Aorta (tissue), 5 donors: ENCODE results near the gene PTPRF. TPM values are rescaled to one million over a fixed set of nuclear protein-coding genes. Genes with fewer than 3 reads are reported as not detected.

Experiments used
- ATAC-seq: fragments of 200-7000 bp; cut with Tn5 transposase; one replicate; pipeline ENCODE4 v1.9.1; 2022; ENCODE audit warnings: moderate library complexity; ENCODE audit not compliant: low FRiP score
- DNase-seq, 2 donors: peaks; one replicate each; pipeline ENCODE4 v3.0.0-alpha.2; 2020
- H3K27ac ChIP-seq, 2 donors: one replicate each; pipeline ENCODE4 v1.5.1; 2013; ENCODE audit warnings: low read length in 2 of 2, mild to moderate bottlenecking in 2 of 2, moderate library complexity in 2 of 2, control low read depth in 1 of 2, inconsistent platforms in 1 of 2, low read depth in 1 of 2
- H3K27me3 ChIP-seq, 2 donors: one replicate each; pipeline ENCODE4 v1.6.1; 2013; ENCODE audit warnings: control low read depth in 1 of 2, low read length in 1 of 2, mild to moderate bottlenecking in 1 of 2, moderate library complexity in 1 of 2; ENCODE audit not compliant: insufficient read depth in 2 of 2, control insufficient read depth in 1 of 2
- H3K36me3 ChIP-seq, 2 donors: one replicate each; pipeline ENCODE4 v1.6.1; 2013; ENCODE audit warnings: control low read depth in 1 of 2, low read length in 1 of 2, mild to moderate bottlenecking in 1 of 2; ENCODE audit not compliant: insufficient read depth in 2 of 2, control insufficient read depth in 1 of 2
- H3K4me1 ChIP-seq, 2 donors: one replicate each; pipeline ENCODE4 v1.6.1; 2013; ENCODE audit warnings: low read length in 2 of 2, control low read depth in 1 of 2, mild to moderate bottlenecking in 1 of 2, moderate library complexity in 1 of 2; ENCODE audit not compliant: insufficient read depth in 2 of 2, control insufficient read depth in 1 of 2
- H3K4me3 ChIP-seq, 2 donors: one replicate each; pipeline ENCODE4 v1.5.1; 2013; ENCODE audit warnings: low read length in 2 of 2, control low read depth in 1 of 2, mild to moderate bottlenecking in 1 of 2
- H3K9me3 ChIP-seq: one replicate; pipeline ENCODE4 v1.6.1; 2013; ENCODE audit warnings: mild to moderate bottlenecking, low read length; ENCODE audit not compliant: control insufficient read depth
- WGBS, 2 donors: extraction: QIAGEN DNeasy Blood & Tissue Kit; methylation state at CpG; one replicate each; pipeline ENCODE4 v1.1.7; 2013; 5-methylcytosine and 5-hydroxymethylcytosine counted together
- intact Hi-C, 2 donors: fragments of 100-400 bp; cut with DNase I; formaldehyde crosslinking; loops; one replicate each; pipeline versions ENCODE4 v1.14.2 to v1.15.0; 2022
- polyA plus RNA-seq, 2 donors: library from polyadenylated mRNA; stranded (reverse); fragments of 200-250 nt; gene quantifications; one replicate each; pipeline ENCODE4 v1.2.3, GENCODE V29; 2013
- total RNA-seq, 2 donors: library from RNA; stranded (reverse); fragmentation: NEBNext Ultra II Directional; extraction: Animal tissue kit (Norgen Biotek cat#: 25700); gene quantifications; one replicate each; pipeline ENCODE4 v1.2.1, GENCODE V29; 2021
- donor health status: healthy with polysubstance abuse.
- donor health status: Bipolar disorder and iron deficiency.
- donor health status: DM: no; HTN: no; CAD: no.
- donor health status: DM: no; HTN: no; CAD: no.
- donor health status: DM: yes; HTN: yes; CAD: no.

Gene PTPRF
- total and polyA plus RNA-seq, 4 donors, result 11.6 to 86.2 (median 40.6) TPM

- DNase-seq (no peak), ATAC-seq (no peak)
- Histone ChIP-seq H3K9me3 (no peaks in the 10 kb centered on the region), H3K27me3 (no peaks in the 10 kb centered on the region), H3K4me3 (no peak overlapping the region), H3K27ac (no peak overlapping the region), H3K4me1 (no peaks in the 10 kb centered on the region), H3K36me3 (no peaks in the 10 kb centered on the region)
- WGBS, 2 donors, result 88 to 90% methylated on average over 15 of the region's 15 CpGs
- intact Hi-C loops, result no loop called here
These were observed 20.0 kb downstream of the PTPRF start for GRCh38 chr1:43550598-43551246.

GRCh38 chr1:43551396-43551888 lies 20.8 kb downstream of the PTPRF start:
- Histone ChIP-seq H3K27ac (no peak overlapping the region), H3K36me3 (no peaks in the 10 kb centered on the region), H3K27me3 (no peaks in the 10 kb centered on the region), H3K9me3 (no peaks in the 10 kb centered on the region), H3K4me1 (no peaks in the 10 kb centered on the region), H3K4me3 (no peak overlapping the region)
- no peak for DNase-seq
- ATAC-seq, result no peak
- intact Hi-C loops, result no loop called here
- 93 to 96% methylated on average over 7 of the region's 7 CpGs for WGBS, 2 donors

- no peak for DNase-seq
- no peaks in the 10 kb centered on the region for H3K4me1 ChIP-seq
- intact Hi-C loops, result no loop called here
- H3K36me3 ChIP-seq, result no peaks in the 10 kb centered on the region
- H3K27ac ChIP-seq, result no peak overlapping the region
- H3K27me3 ChIP-seq, result no peaks in the 10 kb centered on the region
- no peak overlapping the region for H3K4me3 ChIP-seq
- WGBS, 2 donors, result 78 to 87% methylated on average over 5 of the region's 5 CpGs
- ATAC-seq, result no peak
- H3K9me3 ChIP-seq, result no peaks in the 10 kb centered on the region
These were observed 21.5 kb downstream of the PTPRF start for GRCh38 chr1:43552059-43552742.

GRCh38 chr1:43552813-43553212 lies 22.1 kb downstream of the PTPRF start:
- Histone ChIP-seq H3K27ac (no peak overlapping the region), H3K4me3 (no peak overlapping the region), H3K4me1 (no peaks in the 10 kb centered on the region), H3K27me3 (no peaks in the 10 kb centered on the region), H3K9me3 (no peaks in the 10 kb centered on the region), H3K36me3 (no peaks in the 10 kb centered on the region)
- 17 to 25% methylated on average over 6 of the region's 6 CpGs for WGBS, 2 donors
- DNase-seq (no peak), ATAC-seq (peak; percentile 36)
- intact Hi-C loops, result no loop called here

- ATAC-seq (no peak), DNase-seq (no peak)
- Histone ChIP-seq H3K9me3 (no peaks in the 10 kb centered on the region), H3K27me3 (no peaks in the 10 kb centered on the region), H3K4me1 (no peaks in the 10 kb centered on the region), H3K36me3 (no peaks in the 10 kb centered on the region), H3K4me3 (no peak overlapping the region), H3K27ac (no peak overlapping the region)
- intact Hi-C loops, result no loop called here
- WGBS, 2 donors, result 85 to 90% methylated on average over 6 of the region's 6 CpGs
These were observed 23.8 kb downstream of the PTPRF start for GRCh38 chr1:43554444-43554992.

GRCh38 chr1:43556782-43557181 lies 26.1 kb downstream of the PTPRF start:
- Histone ChIP-seq H3K9me3 (no peaks in the 10 kb centered on the region), H3K4me1 (no peaks in the 10 kb centered on the region), H3K27me3 (no peaks in the 10 kb centered on the region), H3K36me3 (no peaks in the 10 kb centered on the region), H3K4me3 (no peak overlapping the region), H3K27ac (no peak overlapping the region)
- WGBS, 2 donors, result 82 to 90% methylated on average over 6 of the region's 6 CpGs
- no peak for ATAC-seq
- DNase-seq, result no peak
- intact Hi-C loops, result no loop called here

GRCh38 chr1:43557744-43558245 lies 27.1 kb downstream of the PTPRF start:
- H3K36me3 ChIP-seq, result no peaks in the 10 kb centered on the region
- ATAC-seq, result peak; percentile 4
- WGBS, 2 donors, result 84 to 85% methylated on average over 9 of the region's 9 CpGs
- no peaks in the 10 kb centered on the region for H3K27me3 ChIP-seq
- no peak for DNase-seq
- H3K27ac ChIP-seq, result no peak overlapping the region
- no peaks in the 10 kb centered on the region for H3K9me3 ChIP-seq
- intact Hi-C loops, result no loop called here
- H3K4me3 ChIP-seq, result no peak overlapping the region
- no peaks in the 10 kb centered on the region for H3K4me1 ChIP-seq

GRCh38 chr1:43558346-43558841 lies 27.7 kb downstream of the PTPRF start:
- Histone ChIP-seq H3K36me3 (no peaks in the 10 kb centered on the region), H3K27ac (no peak overlapping the region), H3K4me3 (no peak overlapping the region), H3K27me3 (no peaks in the 10 kb centered on the region), H3K9me3 (no peaks in the 10 kb centered on the region), H3K4me1 (no peaks in the 10 kb centered on the region)
- 51 to 59% methylated on average over 21 of the region's 21 CpGs for WGBS, 2 donors
- intact Hi-C loops, result no loop called here
- peak; percentile 27 for ATAC-seq
- peak in 1 of 2 donors; percentile 83 for DNase-seq
